ENCODE measurements around the gene NPC1L1. TPM values are rescaled to one million over a fixed set of nuclear protein-coding genes. Genes with fewer than 3 reads are reported as not detected.

The NPC1L1 gene
- total and polyA plus RNA-seq, 8 donors = 0.06 to 0.50 (median 0.32) TPM; not detected in 1

- ATAC-seq (no peak), DNase-seq (no peak)
- intact Hi-C loops (cut with DNase I) = no loop called here
- peaks cover 0 to 41% of the 10 kb centered on the region in 2 donors for H3K36me3 ChIP-seq
- no peak overlapping the region for H3K27ac ChIP-seq
- no peaks in the 10 kb centered on the region for H3K27me3 ChIP-seq
- TF ChIP-seq, protein P1, sequence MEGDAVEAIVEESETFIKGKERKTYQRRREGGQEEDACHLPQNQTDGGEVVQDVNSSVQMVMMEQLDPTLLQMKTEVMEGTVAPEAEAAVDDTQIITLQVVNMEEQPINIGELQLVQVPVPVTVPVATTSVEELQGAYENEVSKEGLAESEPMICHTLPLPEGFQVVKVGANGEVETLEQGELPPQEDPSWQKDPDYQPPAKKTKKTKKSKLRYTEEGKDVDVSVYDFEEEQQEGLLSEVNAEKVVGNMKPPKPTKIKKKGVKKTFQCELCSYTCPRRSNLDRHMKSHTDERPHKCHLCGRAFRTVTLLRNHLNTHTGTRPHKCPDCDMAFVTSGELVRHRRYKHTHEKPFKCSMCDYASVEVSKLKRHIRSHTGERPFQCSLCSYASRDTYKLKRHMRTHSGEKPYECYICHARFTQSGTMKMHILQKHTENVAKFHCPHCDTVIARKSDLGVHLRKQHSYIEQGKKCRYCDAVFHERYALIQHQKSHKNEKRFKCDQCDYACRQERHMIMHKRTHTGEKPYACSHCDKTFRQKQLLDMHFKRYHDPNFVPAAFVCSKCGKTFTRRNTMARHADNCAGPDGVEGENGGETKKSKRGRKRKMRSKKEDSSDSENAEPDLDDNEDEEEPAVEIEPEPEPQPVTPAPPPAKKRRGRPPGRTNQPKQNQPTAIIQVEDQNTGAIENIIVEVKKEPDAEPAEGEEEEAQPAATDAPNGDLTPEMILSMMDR (IDR thresholded peaks at IDR 0.05) = no peak
- H3K9me3 ChIP-seq = peaks cover 0 to 2% of the 10 kb centered on the region in 2 donors
- H3K4me1 ChIP-seq = peaks cover 22 to 51% of the 10 kb centered on the region in 2 donors
- no peak overlapping the region for H3K4me3 ChIP-seq
Observed at GRCh38 chr7:44486001-44486400, 55.1 kb downstream of the NPC1L1 start.

- peaks cover 0 to 54% of the 10 kb centered on the region in 2 donors for H3K36me3 ChIP-seq
- DNase-seq = no peak
- no peak overlapping the region for H3K27ac ChIP-seq
- peaks cover 0 to 2% of the 10 kb centered on the region in 2 donors for H3K9me3 ChIP-seq
- TF ChIP-seq, protein P1 (IDR thresholded peaks at IDR 0.05) = no peak
- no peak overlapping the region for H3K4me3 ChIP-seq
- no peaks in the 10 kb centered on the region for H3K27me3 ChIP-seq
- intact Hi-C loops (cut with DNase I) = no loop called here
- peaks cover 22 to 49% of the 10 kb centered on the region in 2 donors for H3K4me1 ChIP-seq
- peak; percentile 11 for ATAC-seq
Observed at GRCh38 chr7:44484482-44485313, 56.4 kb downstream of the NPC1L1 start.

DNA sequence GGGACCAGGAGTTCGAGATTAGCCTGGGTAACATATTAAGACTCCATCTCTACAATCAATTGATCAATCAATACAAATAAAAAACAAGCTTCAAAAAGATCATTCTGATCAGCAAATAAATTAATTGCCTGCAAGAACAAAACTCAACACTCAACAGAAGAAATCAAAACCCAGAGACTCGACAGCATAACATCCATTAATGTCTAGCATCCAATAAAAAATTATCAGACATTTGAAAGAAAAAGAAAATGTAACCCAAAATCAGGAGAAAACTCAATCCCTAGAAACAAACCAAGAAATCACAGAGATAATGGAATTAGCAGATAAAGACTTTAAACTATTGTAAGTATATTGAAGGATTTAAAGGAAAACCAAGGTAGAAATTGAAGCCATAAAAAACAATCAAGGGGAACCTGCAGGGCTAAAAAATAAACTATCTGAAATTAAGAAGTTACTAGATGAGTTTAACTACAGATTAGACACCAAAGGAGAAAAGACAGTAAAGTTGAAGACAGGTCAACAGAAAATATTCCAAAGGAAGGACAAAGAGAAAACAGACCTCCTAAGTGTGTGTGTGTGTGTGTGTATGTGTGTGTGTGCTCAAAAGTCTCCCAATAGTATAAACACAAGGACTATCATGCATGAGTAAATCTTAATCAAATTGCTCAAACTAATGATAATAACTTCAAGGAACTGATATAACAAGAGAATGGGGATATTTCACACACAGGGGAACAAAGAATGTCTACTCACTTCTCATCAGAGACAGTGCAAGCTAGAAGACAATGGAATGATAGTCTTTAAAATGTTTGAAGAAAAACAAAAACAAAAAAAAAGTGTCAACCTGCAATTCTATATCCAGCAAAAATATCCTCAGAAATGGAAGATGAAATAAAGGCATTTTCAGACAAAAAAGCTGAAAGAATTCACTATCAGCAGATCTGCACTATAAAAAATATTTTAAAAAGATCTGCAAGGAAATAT is 58.3 kb downstream of the NPC1L1 start:
- peaks cover 0 to 73% of the 10 kb centered on the region in 2 donors for H3K36me3 ChIP-seq
- ATAC-seq (no peak), DNase-seq (no peak)
- H3K4me1 ChIP-seq = peaks cover 17 to 30% of the 10 kb centered on the region in 2 donors
- no peak overlapping the region for H3K27ac ChIP-seq
- peaks cover 0 to 2% of the 10 kb centered on the region in 2 donors for H3K9me3 ChIP-seq
- no peaks in the 10 kb centered on the region for H3K27me3 ChIP-seq
- no peak overlapping the region for H3K4me3 ChIP-seq
- TF ChIP-seq, protein P1 (IDR thresholded peaks at IDR 0.05) = no peak
- intact Hi-C loops (cut with DNase I) = no loop called here

GRCh38 chr7:44477938-44478337 is 63.2 kb downstream of the NPC1L1 start:
- Histone ChIP-seq H3K4me1 (no peaks in the 10 kb centered on the region), H3K27me3 (no peaks in the 10 kb centered on the region), H3K4me3 (no peak overlapping the region), H3K9me3 (no peaks in the 10 kb centered on the region), H3K36me3 (peaks cover 0 to 76% of the 10 kb centered on the region in 2 donors), H3K27ac (no peak overlapping the region)
- intact Hi-C loops (cut with DNase I) = loop anchor here in 1 of 2 donors (5.0 kb wide), 1 partner anchor 236 kb away; no protein-coding TSS in a partner anchor
- ATAC-seq = no peak
- no peak for DNase-seq
- TF ChIP-seq, protein P1 (IDR thresholded peaks at IDR 0.05) = no peak

Data from left lung (tissue), 10 donors.